GM12872 (cell line): ENCODE data around the gene FLT1.

Source experiments
- TF ChIP-seq, protein P1 (sequence below): IDR thresholded peaks from 3 replicates; pipeline ENCODE4 v1.5.1; 2011; ENCODE audit warnings: low read depth, mild to moderate bottlenecking, low read length, moderate library complexity; ENCODE audit not compliant: insufficient read depth

FLT1 gene

DNA sequence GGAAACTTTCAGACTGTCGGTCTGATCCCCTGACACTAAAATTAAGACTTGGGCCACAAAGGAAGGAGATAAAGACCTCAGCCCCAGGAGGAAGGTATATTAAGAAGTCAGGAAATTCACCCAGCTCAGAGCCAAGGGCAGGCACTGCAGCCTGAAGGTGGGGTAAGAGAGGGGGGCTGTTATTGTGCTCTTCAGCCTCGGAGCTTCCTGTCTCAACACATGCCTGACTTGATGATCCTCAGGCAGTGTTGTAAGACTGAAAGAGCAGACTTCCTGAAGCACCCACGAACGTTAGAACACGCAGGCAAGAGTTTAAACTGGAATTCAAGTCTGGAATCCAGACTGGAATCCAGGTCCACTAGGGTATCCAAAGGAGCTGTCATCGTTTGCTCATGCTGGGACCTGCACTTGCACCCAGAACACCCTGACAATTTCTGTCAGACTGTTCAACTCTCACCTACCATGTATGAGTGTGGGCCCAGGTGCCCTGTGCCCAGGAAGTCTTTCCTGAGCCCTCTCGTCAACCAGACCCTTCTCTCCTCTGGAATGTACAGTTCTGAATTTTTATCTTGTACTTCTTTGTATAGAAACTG is 10.7 kb upstream of the FLT1 start:
- TF ChIP-seq, protein P1, sequence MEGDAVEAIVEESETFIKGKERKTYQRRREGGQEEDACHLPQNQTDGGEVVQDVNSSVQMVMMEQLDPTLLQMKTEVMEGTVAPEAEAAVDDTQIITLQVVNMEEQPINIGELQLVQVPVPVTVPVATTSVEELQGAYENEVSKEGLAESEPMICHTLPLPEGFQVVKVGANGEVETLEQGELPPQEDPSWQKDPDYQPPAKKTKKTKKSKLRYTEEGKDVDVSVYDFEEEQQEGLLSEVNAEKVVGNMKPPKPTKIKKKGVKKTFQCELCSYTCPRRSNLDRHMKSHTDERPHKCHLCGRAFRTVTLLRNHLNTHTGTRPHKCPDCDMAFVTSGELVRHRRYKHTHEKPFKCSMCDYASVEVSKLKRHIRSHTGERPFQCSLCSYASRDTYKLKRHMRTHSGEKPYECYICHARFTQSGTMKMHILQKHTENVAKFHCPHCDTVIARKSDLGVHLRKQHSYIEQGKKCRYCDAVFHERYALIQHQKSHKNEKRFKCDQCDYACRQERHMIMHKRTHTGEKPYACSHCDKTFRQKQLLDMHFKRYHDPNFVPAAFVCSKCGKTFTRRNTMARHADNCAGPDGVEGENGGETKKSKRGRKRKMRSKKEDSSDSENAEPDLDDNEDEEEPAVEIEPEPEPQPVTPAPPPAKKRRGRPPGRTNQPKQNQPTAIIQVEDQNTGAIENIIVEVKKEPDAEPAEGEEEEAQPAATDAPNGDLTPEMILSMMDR = no peak

DNA sequence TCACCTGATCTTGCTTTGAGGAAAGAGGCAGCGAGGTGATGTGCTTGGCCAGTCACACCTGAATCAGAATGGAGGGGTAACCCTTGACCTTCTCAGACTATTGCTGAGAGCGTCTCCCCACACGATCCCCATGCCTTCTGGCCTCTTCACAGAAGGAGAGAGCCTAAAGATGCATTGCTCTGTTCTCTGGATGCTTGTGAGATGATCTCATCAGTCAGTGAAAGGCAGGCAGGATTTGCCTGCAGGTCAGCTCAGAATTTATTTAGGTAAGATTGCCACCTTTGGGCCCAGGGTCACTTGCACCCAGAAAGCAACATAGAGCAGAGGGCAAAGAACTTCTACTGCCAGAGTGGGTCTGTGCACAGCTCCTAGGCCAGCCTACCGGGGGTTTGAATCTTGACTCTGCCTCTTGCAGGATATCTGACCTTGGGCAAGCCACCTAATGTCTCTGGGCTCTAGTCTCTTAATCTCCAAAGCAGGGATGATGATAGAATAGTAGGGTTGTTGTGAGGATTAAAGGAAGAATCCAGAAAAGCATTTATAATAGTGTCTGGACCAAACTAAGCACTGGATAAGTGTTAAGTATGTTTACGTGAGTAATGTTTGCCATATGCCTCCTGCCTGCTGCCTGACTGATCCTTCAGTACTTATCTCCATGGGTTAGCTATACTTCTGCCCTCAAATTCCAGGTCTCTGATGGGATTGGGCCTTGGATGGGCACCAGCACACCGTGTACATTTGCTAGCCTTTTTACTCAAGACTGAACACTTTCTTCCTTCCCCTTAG is 8.4 kb upstream of the FLT1 start:
- TF ChIP-seq, protein P1 = no peak

DNA sequence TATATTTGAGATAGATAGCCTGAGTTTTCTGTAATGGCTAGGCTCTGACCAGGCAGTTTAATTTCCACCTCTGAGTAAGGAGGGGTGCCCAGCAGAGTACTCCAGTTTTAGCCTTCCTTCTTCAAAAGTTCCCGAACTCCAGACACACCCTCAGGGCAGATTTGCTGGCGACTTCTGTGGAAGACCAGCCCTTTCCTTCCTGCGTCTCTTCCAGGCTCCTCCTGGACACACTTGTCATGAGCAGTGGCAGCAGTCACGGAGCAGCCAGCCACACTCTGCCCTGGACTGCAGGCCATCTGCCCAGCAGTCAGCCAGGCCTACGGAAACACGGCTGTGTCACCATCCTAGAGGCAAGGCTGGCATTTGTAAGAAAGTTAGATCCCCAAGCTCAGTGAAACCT is 6.6 kb upstream of the FLT1 start:
- TF ChIP-seq, protein P1 = no peak

DNA sequence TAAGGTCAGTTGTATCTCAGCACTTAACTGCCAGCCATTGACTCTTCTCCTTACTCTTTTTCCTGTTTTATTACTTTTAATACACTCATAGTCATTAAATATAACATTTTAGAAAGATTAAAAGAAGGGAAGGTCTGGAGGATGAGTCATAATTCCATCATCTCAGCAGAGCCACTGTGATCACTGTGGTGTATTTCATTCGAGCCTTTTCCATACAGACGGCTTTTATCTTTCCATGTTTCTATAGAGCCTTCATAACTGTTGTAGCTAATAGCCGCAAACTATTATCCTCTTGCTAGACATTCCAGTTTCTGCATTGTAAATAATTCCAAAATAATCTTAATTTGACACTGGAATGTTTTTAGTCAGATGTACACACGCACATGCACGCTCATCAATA is 4.7 kb upstream of the FLT1 start:
- TF ChIP-seq, protein P1 = no peak

DNA sequence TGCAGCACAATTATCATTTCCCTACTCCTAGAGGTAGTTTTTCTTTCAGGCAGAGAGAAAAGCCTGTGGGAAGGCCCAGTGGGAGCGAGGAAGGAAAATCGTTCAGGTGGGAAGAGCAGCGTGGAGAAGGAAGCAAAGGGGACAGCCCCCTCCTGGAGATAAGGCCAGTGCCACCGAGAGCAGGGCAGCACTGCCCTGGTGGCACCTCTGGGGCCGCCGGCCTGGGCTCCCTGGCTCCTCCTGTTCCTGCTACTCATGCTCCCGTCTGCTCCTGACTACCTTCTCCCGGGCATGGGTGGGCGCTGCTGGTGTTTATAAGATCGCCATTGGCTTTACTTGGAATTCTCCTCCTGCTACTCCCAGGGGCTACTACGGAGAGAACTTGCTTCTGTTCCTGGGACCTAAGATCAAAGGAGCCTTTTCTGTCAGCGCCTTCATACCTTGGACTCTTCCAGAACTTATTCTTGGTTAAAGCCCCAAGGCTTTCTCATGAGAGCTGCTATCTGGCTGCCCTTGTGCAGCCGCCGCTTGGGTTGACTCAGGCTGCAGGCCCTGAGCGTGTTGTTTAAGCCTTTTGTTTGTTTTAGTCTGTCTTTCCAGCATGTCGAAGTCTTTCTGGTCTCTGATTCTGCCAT is 3.7 kb upstream of the FLT1 start:
- TF ChIP-seq, protein P1 = no peak

DNA sequence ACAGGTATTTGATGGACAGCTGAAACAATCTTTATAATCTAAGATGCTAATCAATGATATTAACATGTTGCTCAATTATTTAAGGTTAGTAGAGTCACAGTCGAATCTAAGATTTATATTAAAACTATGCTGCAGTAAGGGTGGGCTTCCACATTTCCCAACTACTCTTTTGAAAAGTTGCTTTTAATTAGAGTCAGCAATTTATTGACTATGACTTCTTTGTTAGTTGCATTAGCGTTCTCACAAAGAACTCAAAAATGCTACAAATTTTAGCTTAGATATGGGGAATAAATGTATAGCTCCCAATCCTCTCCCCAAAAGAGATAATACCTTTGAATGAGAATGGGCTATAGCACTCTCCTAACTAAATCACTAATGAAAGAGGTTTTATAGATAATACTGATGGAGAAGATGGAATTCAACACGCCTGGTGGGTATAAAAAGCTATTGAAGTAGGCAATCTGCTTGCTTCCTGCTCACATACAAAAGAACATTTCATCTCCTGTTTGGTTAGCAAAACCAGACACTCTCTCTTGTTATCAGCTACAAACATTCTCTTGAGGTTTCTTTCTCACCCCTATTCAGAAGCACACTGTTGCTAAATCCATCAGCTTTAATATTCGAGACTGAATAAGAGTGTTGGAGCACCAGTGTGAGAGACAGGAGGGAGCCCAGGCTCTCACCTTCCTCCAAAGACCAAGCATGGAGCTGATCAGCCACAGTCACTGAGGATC is 2.4 kb upstream of the FLT1 start:
- TF ChIP-seq, protein P1 = no peak

DNA sequence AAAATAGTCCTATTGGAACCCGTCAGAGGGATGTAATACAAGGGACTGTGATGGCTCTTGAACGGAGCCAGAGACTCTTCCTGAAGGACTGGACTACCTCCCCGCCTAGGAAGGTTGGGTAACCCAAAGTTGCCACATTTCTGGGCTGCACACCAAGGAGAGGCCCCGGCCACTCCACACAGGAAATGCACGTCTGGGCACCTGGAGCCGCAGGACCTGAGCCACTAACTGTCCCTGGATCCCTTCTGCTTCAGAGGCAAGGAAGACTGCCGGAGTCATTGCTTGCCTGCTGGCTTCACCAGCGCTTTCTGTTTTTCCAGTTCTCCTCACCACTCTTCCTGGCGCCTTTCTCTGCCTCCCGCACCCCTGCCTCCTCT is 1.2 kb upstream of the FLT1 start:
- TF ChIP-seq, protein P1 = no peak
